GM12873 (cell line): ENCODE measurements around the gene ADRA2B.

Experiments
- CTCF ChIP-seq: IDR thresholded peaks from 2 replicates; pipeline ENCODE4 v1.5.1; 2012; ENCODE audit warnings: low read depth, mild to moderate bottlenecking, moderate library complexity, low read length, control low read depth; ENCODE audit not compliant: insufficient read depth; ENCODE audit errors: missing control alignments

The ADRA2B gene

GRCh38 chr2:96143231-96143847 lies 27.0 kb upstream of the ADRA2B start:
- TF ChIP-seq CTCF, result no peak

DNA sequence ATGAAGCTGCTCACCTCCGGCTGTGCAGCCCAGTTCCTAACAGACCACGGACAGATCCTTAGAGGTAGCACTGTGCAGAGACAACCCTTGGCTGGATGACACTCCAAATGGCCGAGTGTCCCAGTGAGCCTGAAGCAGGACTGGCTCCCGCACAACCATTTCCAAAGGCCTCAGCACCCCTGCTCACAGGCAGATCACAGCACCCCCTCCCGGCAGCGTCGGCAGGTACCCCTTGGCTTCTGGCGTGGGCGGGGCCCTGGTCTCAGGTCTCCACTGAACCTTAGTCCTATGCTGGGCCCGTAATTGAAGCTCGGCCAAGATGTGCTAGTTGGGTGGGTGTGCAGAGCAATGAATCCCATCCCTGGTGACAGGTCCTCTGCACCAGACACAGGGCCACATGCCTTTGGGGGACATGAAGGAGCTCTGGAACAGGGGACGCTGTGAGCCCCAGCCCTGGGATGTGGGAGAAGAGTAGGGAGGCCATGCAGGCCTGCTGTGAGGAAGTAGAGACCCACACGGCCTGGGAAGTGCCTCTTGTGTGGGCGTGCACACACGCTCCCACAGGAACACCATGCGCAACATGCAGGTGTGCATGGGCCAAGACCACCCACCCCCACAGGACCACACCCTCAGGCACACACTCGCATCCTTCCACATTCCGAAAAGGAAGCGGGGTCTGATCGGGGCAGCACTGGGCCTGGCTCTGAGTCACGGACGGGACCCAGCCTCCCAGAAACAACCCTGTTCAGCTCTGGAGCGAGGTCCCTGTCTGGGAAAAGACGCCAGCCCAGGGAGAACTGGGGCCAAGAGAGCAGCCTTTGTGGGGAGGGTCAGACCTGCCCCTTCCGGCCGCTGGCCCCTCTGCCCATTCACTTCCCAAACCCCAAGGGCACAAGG lies 26.1 kb upstream of the ADRA2B start:
- peak; percentile 81 for TF ChIP-seq CTCF

GRCh38 chr2:96140941-96141623 lies 24.7 kb upstream of the ADRA2B start:
- no peak for TF ChIP-seq CTCF

DNA sequence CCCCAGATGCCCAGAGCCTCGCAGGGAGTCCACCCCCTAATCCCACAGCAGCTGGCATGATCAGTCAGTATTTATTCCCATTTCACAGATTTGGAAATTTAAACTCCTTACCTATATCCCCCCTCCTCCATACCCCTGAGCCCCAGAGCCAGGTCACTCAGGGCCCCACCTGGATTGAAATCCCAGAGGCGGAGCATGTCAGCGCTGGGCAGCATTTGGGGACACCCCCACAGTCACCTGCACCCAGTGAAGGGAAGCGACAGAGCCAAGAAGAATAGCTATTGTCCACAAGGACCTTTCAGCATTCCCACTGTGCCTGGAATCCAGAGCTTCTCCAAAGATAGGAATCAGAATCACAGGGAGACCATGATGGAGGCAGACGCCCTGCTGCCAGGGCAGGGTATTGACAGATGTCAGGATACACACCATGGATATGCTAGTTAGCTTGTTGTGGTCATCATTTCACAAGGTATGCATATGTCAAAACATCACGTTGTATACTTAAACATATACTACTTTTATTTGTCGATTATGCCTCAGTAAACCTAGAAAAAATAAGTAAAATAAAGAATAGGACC lies 22.9 kb upstream of the ADRA2B start:
- peak; percentile 22 for TF ChIP-seq CTCF

DNA sequence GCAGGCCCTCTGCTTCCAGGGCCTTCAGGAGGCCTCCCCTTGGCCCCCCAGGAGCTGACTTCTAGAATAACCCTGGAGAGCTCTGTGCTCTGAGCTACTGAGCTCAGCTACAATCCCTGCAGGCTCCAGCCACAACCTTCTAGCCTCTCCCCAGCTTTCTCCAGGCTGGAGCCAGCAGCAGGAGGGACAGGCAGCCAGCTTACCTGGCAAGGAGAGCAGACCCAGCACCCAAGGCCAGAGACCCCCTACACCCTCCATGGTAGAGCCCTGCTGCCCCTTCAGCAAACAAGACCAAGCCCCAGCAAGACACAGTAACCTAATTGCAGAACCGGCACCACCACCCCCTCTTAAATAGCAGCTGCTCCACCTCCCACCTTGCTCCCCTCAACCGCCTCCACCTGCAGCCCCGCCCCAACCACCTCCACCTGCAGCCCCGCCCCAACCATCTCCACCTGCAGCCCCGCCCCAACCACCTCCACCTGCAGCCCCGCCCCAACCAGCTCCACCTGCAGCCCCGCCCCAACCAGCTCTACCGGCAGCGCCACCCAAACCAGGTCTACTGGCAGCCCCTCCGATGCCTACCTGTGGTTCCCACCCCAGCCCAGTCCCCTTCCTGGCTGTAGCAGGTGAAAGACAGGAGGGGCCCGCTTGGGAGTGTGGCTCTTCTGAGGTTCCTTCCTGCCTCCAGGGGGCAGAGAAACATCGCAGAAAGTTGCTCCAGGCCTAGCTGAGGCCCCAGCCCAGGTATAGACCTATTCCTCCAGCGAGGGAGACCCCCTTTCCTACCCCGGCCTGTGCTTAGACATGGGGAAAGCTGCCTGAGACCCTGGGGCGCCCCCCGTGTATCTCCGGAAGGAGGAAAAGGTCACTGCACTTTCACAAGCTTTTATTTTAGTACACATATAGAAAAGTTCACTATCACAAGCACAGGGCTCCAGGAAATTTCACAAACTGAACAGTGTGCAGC lies 22.1 kb upstream of the ADRA2B start, which contains the start of gene ASTL:
ASTL (minus strand) TSS at position 324 of the 967 bp plus-strand sequence; CDS start at position 258, 66 bp downstream.
- peak; percentile 79 for TF ChIP-seq CTCF

DNA sequence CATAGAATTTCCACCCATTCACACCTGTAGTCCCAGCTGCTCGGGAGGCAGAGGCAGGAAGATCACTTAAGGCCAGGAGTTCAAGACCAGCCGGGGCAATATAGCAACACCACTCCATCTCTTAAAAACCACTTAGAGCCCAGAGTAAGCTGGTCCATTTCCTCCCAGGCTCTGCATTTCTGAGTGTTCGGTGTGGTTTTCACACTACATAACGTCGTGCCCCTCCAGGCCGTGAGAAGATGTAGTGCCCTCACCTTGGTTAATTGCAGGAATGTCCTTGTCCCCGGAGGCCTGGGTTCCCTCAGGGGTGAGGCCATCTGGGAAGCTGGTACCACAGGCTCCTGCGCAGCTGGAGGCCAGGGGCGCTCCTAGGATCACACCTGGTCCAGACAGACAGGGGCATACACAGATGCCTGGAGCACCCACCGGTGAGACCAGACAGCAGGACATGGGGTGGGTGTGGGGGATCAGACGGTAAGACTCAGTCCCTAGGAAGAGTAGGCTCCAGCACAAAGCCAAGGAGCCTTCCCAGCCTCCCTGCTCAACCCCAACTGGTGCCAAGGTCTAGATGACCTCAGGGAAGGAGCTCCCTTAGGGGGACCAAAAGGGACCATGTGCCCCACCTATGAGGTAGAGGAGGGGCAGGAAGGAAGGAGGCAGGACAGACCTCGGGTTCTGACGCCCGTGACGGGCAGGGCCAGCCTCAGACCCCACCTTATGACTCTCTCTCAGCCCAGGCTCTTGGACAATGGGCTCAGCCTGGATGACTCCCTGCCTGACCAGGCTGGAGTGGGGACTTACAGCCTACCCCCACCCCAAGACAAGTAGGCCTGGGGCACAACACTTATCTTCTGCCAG lies 21.2 kb upstream of the ADRA2B start:
- no peak for TF ChIP-seq CTCF
